Immature natural killer cell (primary cell): ENCODE results near the gene BACH1. TPM values are rescaled to one million over a fixed set of nuclear protein-coding genes. Genes with fewer than 3 reads are reported as not detected.

Experiments used
- DNase-seq, 3 donors: peaks; one replicate each; pipeline ENCODE4 v3.0.0; 2022; ENCODE audit warnings: mixed read lengths in 1 of 3
- H3K27ac Mint-ChIP-seq, 6 donors: one replicate each; pipeline ENCODE4 v1.8.0; 2020; ENCODE audit warnings: mixed read lengths in 6 of 6, mild to moderate bottlenecking in 5 of 6, inconsistent platforms in 4 of 6, moderate library complexity in 3 of 6
- H3K27me3 Mint-ChIP-seq, 3 donors: one replicate each; pipeline ENCODE4 v1.8.0; 2020 to 2021; ENCODE audit warnings: low read depth in 3 of 3, mild to moderate bottlenecking in 3 of 3, mixed read lengths in 3 of 3, moderate library complexity in 3 of 3, inconsistent platforms in 1 of 3
- H3K36me3 Mint-ChIP-seq, 3 donors: one replicate each; pipeline ENCODE4 v1.8.0; 2020; ENCODE audit warnings: mixed read lengths in 3 of 3, inconsistent platforms in 2 of 3, mild to moderate bottlenecking in 2 of 3
- H3K4me1 Mint-ChIP-seq, 2 donors: one replicate each; pipeline ENCODE4 v1.8.0; 2020; ENCODE audit warnings: inconsistent platforms in 2 of 2, mild to moderate bottlenecking in 2 of 2, mixed read lengths in 2 of 2, moderate library complexity in 1 of 2
- H3K4me3 Mint-ChIP-seq, 5 donors: one replicate each; pipeline ENCODE4 v1.8.0; 2020; ENCODE audit warnings: mild to moderate bottlenecking in 5 of 5, mixed read lengths in 5 of 5, inconsistent platforms in 3 of 5, moderate library complexity in 3 of 5
- H3K9me3 Mint-ChIP-seq, 6 donors: one replicate each; pipeline ENCODE4 v1.8.0; 2020; ENCODE audit warnings: mild to moderate bottlenecking in 6 of 6, mixed read lengths in 6 of 6, inconsistent platforms in 4 of 6, moderate library complexity in 3 of 6
- polyA plus RNA-seq, 3 donors: library from polyadenylated mRNA; unstranded; fragments of 300-500 nt; fragmentation: Illumina TruSeq; gene quantifications; one replicate each; pipeline ENCODE4 v1.2.3, GENCODE V29; 2021

The BACH1 gene
- polyA plus RNA-seq, 3 donors from 2014 or later = 10.1 to 30.2 (median 17.4) TPM

- DNase-seq = peak; percentile 78 to 81 (median 79)
- Mint-ChIP-seq H3K9me3 (no peaks in the 10 kb centered on the region), H3K27me3 (peaks cover 4 to 20% (median 5%) of the 10 kb centered on the region in 3 donors), H3K4me3 (peak overlapping the region; percentile 81 to 99 (median 88)), H3K36me3 (no peaks in the 10 kb centered on the region), H3K4me1 (peaks cover 46 to 53% of the 10 kb centered on the region in 2 donors), H3K27ac (peak overlapping the region; percentile 88 to 94 (median 92))
Measured at GRCh38 chr21:29299046-29299915, 559 bp downstream of the BACH1 start.

- DNase-seq = peak; percentile 34 to 51 (median 38)
Measured at GRCh38 chr21:29299916-29300806, 1.4 kb downstream of the BACH1 start.

GRCh38 chr21:29300807-29301138 is 2.1 kb downstream of the BACH1 start:
- H3K4me1 Mint-ChIP-seq = peaks cover 55 to 68% of the 10 kb centered on the region in 2 donors
- H3K4me3 Mint-ChIP-seq = peak overlapping the region; percentile 81 to 99 (median 88)
- H3K27ac Mint-ChIP-seq = peak overlapping the region in 5 of 6 donors; percentile 88 to 94 (median 91)
- H3K36me3 Mint-ChIP-seq = peaks cover 0 to under 1% (median 0%) of the 10 kb centered on the region in 3 donors
- peaks cover 4 to 17% (median 5%) of the 10 kb centered on the region in 3 donors for H3K27me3 Mint-ChIP-seq
- no peaks in the 10 kb centered on the region for H3K9me3 Mint-ChIP-seq
- no peak for DNase-seq

More at GRCh38 chr21:29299916-29300806, 1.4 kb downstream of the BACH1 start:
- Mint-ChIP-seq H3K9me3 (no peaks in the 10 kb centered on the region), H3K4me3 (peak overlapping the region; percentile 81 to 99 (median 88)), H3K27me3 (peaks cover 4 to 17% (median 5%) of the 10 kb centered on the region in 3 donors), H3K4me1 (peaks cover 53 to 62% of the 10 kb centered on the region in 2 donors), H3K27ac (peak overlapping the region; percentile 88 to 94 (median 92)), H3K36me3 (no peaks in the 10 kb centered on the region)

- Mint-ChIP-seq H3K36me3 (peaks cover 0 to 4% (median 0%) of the 10 kb centered on the region in 3 donors), H3K4me1 (peaks cover 62 to 77% of the 10 kb centered on the region in 2 donors), H3K4me3 (peak overlapping the region in 2 of 5 donors; percentile 3 to 17), H3K27ac (peak overlapping the region in 1 of 6 donors; percentile 64), H3K9me3 (no peaks in the 10 kb centered on the region), H3K27me3 (peaks cover 4 to 17% (median 5%) of the 10 kb centered on the region in 3 donors)
- DNase-seq = no peak
Measured at GRCh38 chr21:29301691-29302090, 3.0 kb downstream of the BACH1 start.

- Mint-ChIP-seq H3K27ac (peak overlapping the region in 3 of 6 donors; percentile 2 to 37 (median 29)), H3K27me3 (peaks cover 4 to 16% (median 5%) of the 10 kb centered on the region in 3 donors), H3K9me3 (no peaks in the 10 kb centered on the region), H3K4me3 (no peak overlapping the region), H3K4me1 (peaks cover 65 to 82% of the 10 kb centered on the region in 2 donors), H3K36me3 (peaks cover 0 to 4% (median 0%) of the 10 kb centered on the region in 3 donors)
- DNase-seq = no peak
Measured at GRCh38 chr21:29302359-29302875, 3.7 kb downstream of the BACH1 start.

- H3K27ac Mint-ChIP-seq = no peak overlapping the region
- H3K36me3 Mint-ChIP-seq = peaks cover 0 to 4% (median 0%) of the 10 kb centered on the region in 3 donors
- no peak for DNase-seq
- H3K9me3 Mint-ChIP-seq = no peaks in the 10 kb centered on the region
- peaks cover 4 to 14% (median 5%) of the 10 kb centered on the region in 3 donors for H3K27me3 Mint-ChIP-seq
- H3K4me3 Mint-ChIP-seq = no peak overlapping the region
- H3K4me1 Mint-ChIP-seq = peaks cover 64 to 83% of the 10 kb centered on the region in 2 donors
Measured at GRCh38 chr21:29303288-29303687, 4.6 kb downstream of the BACH1 start.

- H3K27ac Mint-ChIP-seq = peak overlapping the region in 2 of 6 donors; percentile 28 to 29
- H3K4me3 Mint-ChIP-seq = no peak overlapping the region
- H3K4me1 Mint-ChIP-seq = peaks cover 68 to 92% of the 10 kb centered on the region in 2 donors
- H3K27me3 Mint-ChIP-seq = peaks cover 0 to 13% (median under 1%) of the 10 kb centered on the region in 3 donors
- peaks cover 0 to 4% (median 0%) of the 10 kb centered on the region in 3 donors for H3K36me3 Mint-ChIP-seq
- no peak for DNase-seq
- no peaks in the 10 kb centered on the region for H3K9me3 Mint-ChIP-seq
Measured at GRCh38 chr21:29304597-29304996, 5.9 kb downstream of the BACH1 start.

- Mint-ChIP-seq H3K27ac (no peak overlapping the region), H3K4me1 (peaks cover 63 to 90% of the 10 kb centered on the region in 2 donors)
Measured at GRCh38 chr21:29305068-29305467, 6.3 kb downstream of the BACH1 start.

GRCh38 chr21:29305561-29305960 is 6.8 kb downstream of the BACH1 start:
- H3K27ac Mint-ChIP-seq = peak overlapping the region in 1 of 6 donors; percentile 49
- peaks cover 0 to 4% (median 3%) of the 10 kb centered on the region in 3 donors for H3K36me3 Mint-ChIP-seq
- H3K27me3 Mint-ChIP-seq = peaks cover 0 to 6% (median 0%) of the 10 kb centered on the region in 3 donors
- no peak for DNase-seq
- peaks cover 62 to 90% of the 10 kb centered on the region in 2 donors for H3K4me1 Mint-ChIP-seq
- no peaks in the 10 kb centered on the region for H3K9me3 Mint-ChIP-seq
- H3K4me3 Mint-ChIP-seq = no peak overlapping the region

More at GRCh38 chr21:29305068-29305467, 6.3 kb downstream of the BACH1 start:
- peaks cover 0 to 9% (median 0%) of the 10 kb centered on the region in 3 donors for H3K27me3 Mint-ChIP-seq
- no peaks in the 10 kb centered on the region for H3K9me3 Mint-ChIP-seq
- no peak for DNase-seq
- peaks cover 0 to 4% (median 0%) of the 10 kb centered on the region in 3 donors for H3K36me3 Mint-ChIP-seq
- no peak overlapping the region for H3K4me3 Mint-ChIP-seq

- H3K9me3 Mint-ChIP-seq = no peaks in the 10 kb centered on the region
- DNase-seq = no peak
- peaks cover 0 to 6% (median 0%) of the 10 kb centered on the region in 3 donors for H3K27me3 Mint-ChIP-seq
- H3K27ac Mint-ChIP-seq = no peak overlapping the region
- no peak overlapping the region for H3K4me3 Mint-ChIP-seq
- H3K4me1 Mint-ChIP-seq = peaks cover 54 to 90% of the 10 kb centered on the region in 2 donors
- H3K36me3 Mint-ChIP-seq = peaks cover 0 to 5% (median 4%) of the 10 kb centered on the region in 3 donors
Measured at GRCh38 chr21:29306920-29307319, 8.2 kb downstream of the BACH1 start.

GRCh38 chr21:29307718-29308455 is 9.2 kb downstream of the BACH1 start:
- Mint-ChIP-seq H3K4me3 (no peak overlapping the region), H3K9me3 (no peaks in the 10 kb centered on the region), H3K4me1 (peaks cover 50 to 90% of the 10 kb centered on the region in 2 donors), H3K36me3 (peaks cover 0 to 8% (median 8%) of the 10 kb centered on the region in 3 donors), H3K27ac (no peak overlapping the region), H3K27me3 (peaks cover 0 to 6% (median 0%) of the 10 kb centered on the region in 3 donors)
- no peak for DNase-seq

GRCh38 chr21:29308456-29308783 is 9.7 kb downstream of the BACH1 start:
- peaks cover 52 to 90% of the 10 kb centered on the region in 2 donors for H3K4me1 Mint-ChIP-seq
- no peak for DNase-seq
- no peak overlapping the region for H3K4me3 Mint-ChIP-seq
- no peaks in the 10 kb centered on the region for H3K9me3 Mint-ChIP-seq
- H3K27me3 Mint-ChIP-seq = peaks cover 0 to 6% (median 0%) of the 10 kb centered on the region in 3 donors
- no peak overlapping the region for H3K27ac Mint-ChIP-seq
- H3K36me3 Mint-ChIP-seq = peaks cover 0 to 8% (median 8%) of the 10 kb centered on the region in 3 donors
